ENCODE data around the gene KIAA0040. TPM values are rescaled to one million over a fixed set of nuclear protein-coding genes. Genes with fewer than 3 reads are reported as not detected.

The KIAA0040 gene
- total and polyA plus RNA-seq, 5 donors = 7.5 to 36.0 (median 21.7) TPM

- Histone ChIP-seq H3K4me3 (ENCODE audit: low read length) (no peak overlapping the region), H3K27ac (ENCODE audit: low read length) (no peak overlapping the region), H3K27me3 (ENCODE audit: control insufficient read depth, insufficient read depth) (no peaks in the 10 kb centered on the region), H3K4me1 (ENCODE audit: control insufficient read depth, insufficient read depth, low read length) (no peaks in the 10 kb centered on the region), H3K9me3 (ENCODE audit: control insufficient read depth, low read length) (no peaks in the 10 kb centered on the region)
- DNase-seq (peak; percentile 67 to 88 (median 82)), ATAC-seq (peak; percentile 46 to 65)
- WGBS = 21% methylated on average over 11 of the region's 11 CpGs
- intact Hi-C loops (cut with DNase I) = loop anchor here in 2 of 4 donors (2.0 to 10.0 kb wide), 3 partner anchors 67 to 1690 kb away; no protein-coding TSS in a partner anchor
These were observed 37.7 kb downstream of the KIAA0040 start for GRCh38 chr1:175154629-175155472.

- ATAC-seq (peak; percentile 54 to 72), DNase-seq (peak; percentile 49 to 74 (median 70))
- H3K9me3 ChIP-seq (ENCODE audit: control insufficient read depth, low read length) = no peaks in the 10 kb centered on the region
- H3K4me1 ChIP-seq (ENCODE audit: control insufficient read depth, insufficient read depth, low read length) = no peaks in the 10 kb centered on the region
- no peaks in the 10 kb centered on the region for H3K27me3 ChIP-seq (ENCODE audit: control insufficient read depth, insufficient read depth)
- H3K27ac ChIP-seq (ENCODE audit: low read length) = no peak overlapping the region
- WGBS = 6% methylated on average over 15 of the region's 15 CpGs
- intact Hi-C loops (cut with DNase I) = loop anchor here (1.0 to 10.0 kb wide), 4 partner anchors 167 to 1693 kb away; no protein-coding TSS in a partner anchor
- no peak overlapping the region for H3K4me3 ChIP-seq (ENCODE audit: low read length)
These were observed 40.4 kb downstream of the KIAA0040 start for GRCh38 chr1:175152006-175152652.

GRCh38 chr1:175150596-175151319, 41.8 kb downstream of the KIAA0040 start:
- no peaks in the 10 kb centered on the region for H3K9me3 ChIP-seq (ENCODE audit: control insufficient read depth, low read length)
- intact Hi-C loops (cut with DNase I) = loop anchor here in 1 of 4 donors (10.0 kb wide), 1 partner anchor 1694 kb away; no protein-coding TSS in a partner anchor
- H3K27me3 ChIP-seq (ENCODE audit: control insufficient read depth, insufficient read depth) = no peaks in the 10 kb centered on the region
- no peak for ATAC-seq
- H3K27ac ChIP-seq (ENCODE audit: low read length) = no peak overlapping the region
- H3K4me3 ChIP-seq (ENCODE audit: low read length) = no peak overlapping the region
- WGBS = 73% methylated on average over 9 of the region's 9 CpGs
- H3K4me1 ChIP-seq (ENCODE audit: control insufficient read depth, insufficient read depth, low read length) = no peaks in the 10 kb centered on the region
- no peak for DNase-seq

GRCh38 chr1:175148068-175148467, 44.5 kb downstream of the KIAA0040 start:
- DNase-seq = no peak
- Histone ChIP-seq H3K27ac (ENCODE audit: low read length) (no peak overlapping the region), H3K4me3 (ENCODE audit: low read length) (no peak overlapping the region), H3K27me3 (ENCODE audit: control insufficient read depth, insufficient read depth) (no peaks in the 10 kb centered on the region), H3K4me1 (ENCODE audit: control insufficient read depth, insufficient read depth, low read length) (no peaks in the 10 kb centered on the region), H3K9me3 (ENCODE audit: control insufficient read depth, low read length) (no peaks in the 10 kb centered on the region)
- 76% methylated on average over 7 of the region's 7 CpGs for WGBS
- intact Hi-C loops (cut with DNase I) = loop anchor here in 1 of 4 donors (10.0 kb wide), 1 partner anchor 997 kb away; no protein-coding TSS in a partner anchor
- ATAC-seq = no peak

GRCh38 chr1:175147569-175147968, 45.0 kb downstream of the KIAA0040 start:
- intact Hi-C loops (cut with DNase I) = loop anchor here in 1 of 4 donors (10.0 kb wide), 1 partner anchor 997 kb away; no protein-coding TSS in a partner anchor

GRCh38 chr1:175146529-175147213, 45.9 kb downstream of the KIAA0040 start:
- peak; percentile 65 to 90 (median 89) for DNase-seq

More at GRCh38 chr1:175147569-175147968, 45.0 kb downstream of the KIAA0040 start:
- Histone ChIP-seq H3K27ac (ENCODE audit: low read length) (no peak overlapping the region), H3K4me3 (ENCODE audit: low read length) (no peak overlapping the region), H3K4me1 (ENCODE audit: control insufficient read depth, insufficient read depth, low read length) (no peaks in the 10 kb centered on the region), H3K9me3 (ENCODE audit: control insufficient read depth, low read length) (no peaks in the 10 kb centered on the region), H3K27me3 (ENCODE audit: control insufficient read depth, insufficient read depth) (no peaks in the 10 kb centered on the region)
- ATAC-seq (no peak), DNase-seq (no peak)
- 94% methylated on average over 5 of the region's 5 CpGs for WGBS

GRCh38 chr1:175145899-175146528, 46.6 kb downstream of the KIAA0040 start:
- Histone ChIP-seq H3K27me3 (ENCODE audit: control insufficient read depth, insufficient read depth) (no peaks in the 10 kb centered on the region), H3K4me3 (ENCODE audit: low read length) (no peak overlapping the region), H3K27ac (ENCODE audit: low read length) (no peak overlapping the region), H3K4me1 (ENCODE audit: control insufficient read depth, insufficient read depth, low read length) (no peaks in the 10 kb centered on the region), H3K9me3 (ENCODE audit: control insufficient read depth, low read length) (no peaks in the 10 kb centered on the region)
- 69% methylated on average over 7 of the region's 7 CpGs for WGBS
- intact Hi-C loops (cut with DNase I) = loop anchor here in 1 of 4 donors (10.0 kb wide), 1 partner anchor 999 kb away; no protein-coding TSS in a partner anchor
- ATAC-seq (no peak), DNase-seq (no peak)

More at GRCh38 chr1:175146529-175147213, 45.9 kb downstream of the KIAA0040 start:
- Histone ChIP-seq H3K9me3 (ENCODE audit: control insufficient read depth, low read length) (no peaks in the 10 kb centered on the region), H3K27ac (ENCODE audit: low read length) (no peak overlapping the region), H3K4me3 (ENCODE audit: low read length) (no peak overlapping the region), H3K4me1 (ENCODE audit: control insufficient read depth, insufficient read depth, low read length) (no peaks in the 10 kb centered on the region), H3K27me3 (ENCODE audit: control insufficient read depth, insufficient read depth) (no peaks in the 10 kb centered on the region)
- 30% methylated on average over 21 of the region's 21 CpGs for WGBS
- peak; percentile 88 to 90 for ATAC-seq
- intact Hi-C loops (cut with DNase I) = loop anchor here in 1 of 4 donors (10.0 kb wide), 1 partner anchor 998 kb away; no protein-coding TSS in a partner anchor

- ATAC-seq = no peak
- Histone ChIP-seq H3K27ac (ENCODE audit: low read length) (no peak overlapping the region), H3K27me3 (ENCODE audit: control insufficient read depth, insufficient read depth) (no peaks in the 10 kb centered on the region), H3K4me3 (ENCODE audit: low read length) (no peak overlapping the region), H3K9me3 (ENCODE audit: control insufficient read depth, low read length) (no peaks in the 10 kb centered on the region), H3K4me1 (ENCODE audit: control insufficient read depth, insufficient read depth, low read length) (no peaks in the 10 kb centered on the region)
- no peak for DNase-seq
- intact Hi-C loops (cut with DNase I) = no loop called here
- 72% methylated on average over 2 of the region's 2 CpGs for WGBS
These were observed 54.0 kb downstream of the KIAA0040 start for GRCh38 chr1:175138579-175138978.

- DNase-seq = no peak
- Histone ChIP-seq H3K27me3 (ENCODE audit: control insufficient read depth, insufficient read depth) (no peaks in the 10 kb centered on the region), H3K4me3 (ENCODE audit: low read length) (no peak overlapping the region), H3K4me1 (ENCODE audit: control insufficient read depth, insufficient read depth, low read length) (no peaks in the 10 kb centered on the region), H3K27ac (ENCODE audit: low read length) (no peak overlapping the region), H3K9me3 (ENCODE audit: control insufficient read depth, low read length) (no peaks in the 10 kb centered on the region)
- intact Hi-C loops (cut with DNase I) = no loop called here
- WGBS = 90% methylated on average over 1 of the region's 1 CpG
- ATAC-seq = no peak
These were observed 55.2 kb downstream of the KIAA0040 start for GRCh38 chr1:175137369-175137768.

- intact Hi-C loops (cut with DNase I) = no loop called here
- DNase-seq = no peak
- no peak overlapping the region for H3K4me3 ChIP-seq (ENCODE audit: low read length)
- 82% methylated on average over 3 of the region's 3 CpGs for WGBS
- no peak for ATAC-seq
- peaks cover 2% of the 10 kb centered on the region for H3K4me1 ChIP-seq (ENCODE audit: control insufficient read depth, insufficient read depth, low read length)
- no peak overlapping the region for H3K27ac ChIP-seq (ENCODE audit: low read length)
- no peaks in the 10 kb centered on the region for H3K27me3 ChIP-seq (ENCODE audit: control insufficient read depth, insufficient read depth)
- no peaks in the 10 kb centered on the region for H3K9me3 ChIP-seq (ENCODE audit: control insufficient read depth, low read length)
These were observed 56.3 kb downstream of the KIAA0040 start for GRCh38 chr1:175136246-175136645.

Measured in right cardiac atrium (tissue), 5 donors.